Measurements from ENCODE around the gene B9D1. TPM values are rescaled to one million over a fixed set of nuclear protein-coding genes. Genes with fewer than 3 reads are reported as not detected.

B9D1 gene
- total and polyA plus RNA-seq, 2 donors from 2014 or later, result 32.1 to 67.5 TPM

DNA sequence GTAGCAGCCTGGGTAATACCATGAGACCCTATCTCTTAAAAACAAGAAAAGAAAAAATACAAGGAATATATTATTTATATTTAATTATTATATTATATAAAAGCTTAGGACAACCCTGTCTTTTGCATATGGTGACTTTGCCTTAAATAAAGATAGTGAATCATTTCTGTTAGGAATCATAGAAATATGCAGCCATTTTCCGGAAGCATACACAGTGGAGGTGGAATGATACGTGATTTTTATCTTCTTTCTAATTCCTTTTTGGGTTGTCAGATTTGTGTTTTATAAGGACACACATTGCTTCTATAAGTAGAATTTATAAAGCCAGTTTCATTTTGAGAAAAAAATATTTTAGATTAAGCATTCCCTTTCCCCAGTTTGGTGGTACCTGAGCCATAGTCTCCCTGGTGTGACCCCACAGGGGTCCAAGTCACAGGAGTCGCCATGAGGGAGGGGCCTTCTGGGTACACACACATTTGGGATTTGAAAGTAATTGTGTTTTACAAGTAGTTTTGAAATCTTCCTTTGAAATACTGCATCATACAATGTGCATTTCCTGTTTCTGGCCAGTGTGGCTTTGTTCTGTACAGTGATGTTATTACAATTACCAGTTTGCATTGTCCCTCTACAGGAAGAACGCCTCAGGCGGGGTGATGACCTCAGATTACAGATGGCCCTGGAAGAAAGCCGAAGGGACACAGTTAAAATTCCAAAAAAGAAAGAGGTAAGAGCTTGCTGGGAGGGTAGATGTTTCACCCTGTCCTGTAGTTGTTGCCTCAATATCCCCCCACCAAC lies 50.9 kb downstream of the B9D1 start:
- no peak overlapping the region for H3K9ac ChIP-seq (ENCODE audit: low read length in 3 of 3)
- TF ChIP-seq, protein P1, sequence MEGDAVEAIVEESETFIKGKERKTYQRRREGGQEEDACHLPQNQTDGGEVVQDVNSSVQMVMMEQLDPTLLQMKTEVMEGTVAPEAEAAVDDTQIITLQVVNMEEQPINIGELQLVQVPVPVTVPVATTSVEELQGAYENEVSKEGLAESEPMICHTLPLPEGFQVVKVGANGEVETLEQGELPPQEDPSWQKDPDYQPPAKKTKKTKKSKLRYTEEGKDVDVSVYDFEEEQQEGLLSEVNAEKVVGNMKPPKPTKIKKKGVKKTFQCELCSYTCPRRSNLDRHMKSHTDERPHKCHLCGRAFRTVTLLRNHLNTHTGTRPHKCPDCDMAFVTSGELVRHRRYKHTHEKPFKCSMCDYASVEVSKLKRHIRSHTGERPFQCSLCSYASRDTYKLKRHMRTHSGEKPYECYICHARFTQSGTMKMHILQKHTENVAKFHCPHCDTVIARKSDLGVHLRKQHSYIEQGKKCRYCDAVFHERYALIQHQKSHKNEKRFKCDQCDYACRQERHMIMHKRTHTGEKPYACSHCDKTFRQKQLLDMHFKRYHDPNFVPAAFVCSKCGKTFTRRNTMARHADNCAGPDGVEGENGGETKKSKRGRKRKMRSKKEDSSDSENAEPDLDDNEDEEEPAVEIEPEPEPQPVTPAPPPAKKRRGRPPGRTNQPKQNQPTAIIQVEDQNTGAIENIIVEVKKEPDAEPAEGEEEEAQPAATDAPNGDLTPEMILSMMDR (IDR thresholded peaks at IDR 0.05; ENCODE audit: borderline replicate concordance, extremely low read depth, insufficient read depth), result no peak

DNA sequence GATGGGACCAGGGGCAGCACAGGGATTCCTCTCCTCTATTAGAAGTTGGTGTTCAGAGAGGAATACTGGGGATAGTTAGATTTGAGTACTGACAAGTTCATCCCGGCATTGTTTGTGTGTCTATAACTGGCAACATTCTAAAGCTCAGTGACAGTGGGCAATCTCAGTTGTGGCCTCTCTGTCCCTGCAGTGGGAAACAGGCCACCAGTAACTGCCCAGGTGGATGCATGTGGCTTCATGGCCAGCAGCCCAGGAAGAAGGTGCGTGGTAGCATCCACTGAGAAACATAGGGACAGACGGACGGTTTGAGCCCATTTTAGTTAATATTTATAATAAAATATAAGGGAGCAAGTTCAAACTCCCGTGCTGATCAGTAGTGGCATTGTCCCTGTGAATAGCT lies 51.5 kb downstream of the B9D1 start:
- DNase-seq, result no peak
- Histone ChIP-seq H3K27ac (ENCODE audit: low read depth in 2 of 2, low read length in 2 of 2) (no peak overlapping the region), H3K36me3 (ENCODE audit: control insufficient read depth in 2 of 3, insufficient read depth in 3 of 3, low read length in 3 of 3) (peaks cover 3 to 26% (median 8%) of the 10 kb centered on the region in 3 donors), H3K4me3 (ENCODE audit: low read length in 3 of 3) (no peak overlapping the region), H3K9me3 (ENCODE audit: control insufficient read depth in 2 of 3, insufficient read depth in 1 of 3, low read length in 3 of 3) (no peaks in the 10 kb centered on the region), H3K27me3 (ENCODE audit: control insufficient read depth, insufficient read depth, low read length) (no peaks in the 10 kb centered on the region), H3K9ac (ENCODE audit: low read length in 3 of 3) (no peak overlapping the region), H3K4me1 (ENCODE audit: control insufficient read depth in 2 of 3, insufficient read depth in 2 of 3, low read depth in 1 of 3, low read length in 3 of 3) (peaks cover 0 to 4% (median 1%) of the 10 kb centered on the region in 3 donors)
- intact Hi-C loops (cut with DNase I), result no loop called here
- TF ChIP-seq, protein P1 (IDR thresholded peaks at IDR 0.05; ENCODE audit: borderline replicate concordance, extremely low read depth, insufficient read depth), result no peak
- no peak for FAIRE-seq

More for the DNA sequence above, 50.9 kb downstream of the B9D1 start:
- FAIRE-seq (no peak), DNase-seq (peak in 1 of 5 donors; percentile 9)
- peaks cover 3 to 26% (median 8%) of the 10 kb centered on the region in 3 donors for H3K36me3 ChIP-seq (ENCODE audit: control insufficient read depth in 2 of 3, insufficient read depth in 3 of 3, low read length in 3 of 3)
- no peaks in the 10 kb centered on the region for H3K9me3 ChIP-seq (ENCODE audit: control insufficient read depth in 2 of 3, insufficient read depth in 1 of 3, low read length in 3 of 3)
- peaks cover 2 to 9% (median 5%) of the 10 kb centered on the region in 3 donors for H3K4me1 ChIP-seq (ENCODE audit: control insufficient read depth in 2 of 3, insufficient read depth in 2 of 3, low read depth in 1 of 3, low read length in 3 of 3)
- H3K27ac ChIP-seq (ENCODE audit: low read depth in 2 of 2, low read length in 2 of 2), result peak overlapping the region in 1 of 2 donors; percentile 45
- no peak overlapping the region for H3K4me3 ChIP-seq (ENCODE audit: low read length in 3 of 3)
- H3K27me3 ChIP-seq (ENCODE audit: control insufficient read depth, insufficient read depth, low read length), result no peaks in the 10 kb centered on the region
- intact Hi-C loops (cut with DNase I), result no loop called here

DNA sequence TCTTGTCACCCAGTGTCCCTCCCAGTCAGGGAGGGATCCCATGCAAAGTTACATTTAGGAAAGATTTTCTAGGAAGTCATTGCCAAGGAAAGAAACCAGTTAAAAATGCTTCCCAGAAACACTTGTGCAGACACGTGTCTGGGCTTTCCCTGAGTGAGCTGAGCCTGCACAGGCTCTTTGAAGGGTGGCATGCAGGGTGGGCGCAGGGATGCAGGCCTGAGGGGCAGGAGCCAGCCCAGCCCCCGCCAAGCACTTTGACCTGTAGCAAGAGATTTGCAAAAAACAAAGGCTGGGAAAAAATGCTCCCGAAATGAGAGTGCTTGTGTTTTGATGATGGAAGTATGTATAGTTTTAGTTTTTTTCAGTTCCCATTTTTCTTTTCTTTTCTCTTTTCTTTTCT lies 52.4 kb downstream of the B9D1 start:
- Histone ChIP-seq H3K4me1 (ENCODE audit: control insufficient read depth in 2 of 3, insufficient read depth in 2 of 3, low read depth in 1 of 3, low read length in 3 of 3) (peaks cover 0 to 4% (median 4%) of the 10 kb centered on the region in 3 donors), H3K27ac (ENCODE audit: low read depth in 2 of 2, low read length in 2 of 2) (no peak overlapping the region)
- FAIRE-seq, result no peak

More for the DNA sequence above, 52.4 kb downstream of the B9D1 start:
- TF ChIP-seq, protein P1 (IDR thresholded peaks at IDR 0.05; ENCODE audit: borderline replicate concordance, extremely low read depth, insufficient read depth), result no peak
- no peak for DNase-seq
- H3K27me3 ChIP-seq (ENCODE audit: control insufficient read depth, insufficient read depth, low read length), result no peaks in the 10 kb centered on the region
- H3K36me3 ChIP-seq (ENCODE audit: control insufficient read depth in 2 of 3, insufficient read depth in 3 of 3, low read length in 3 of 3), result peaks cover 3 to 26% (median 8%) of the 10 kb centered on the region in 3 donors
- no peaks in the 10 kb centered on the region for H3K9me3 ChIP-seq (ENCODE audit: control insufficient read depth in 2 of 3, insufficient read depth in 1 of 3, low read length in 3 of 3)
- intact Hi-C loops (cut with DNase I), result no loop called here
- H3K9ac ChIP-seq (ENCODE audit: low read length in 3 of 3), result no peak overlapping the region
- H3K4me3 ChIP-seq (ENCODE audit: low read length in 3 of 3), result no peak overlapping the region
